Neutrophil (primary cell): ENCODE data around the gene NXN.

ENCODE experiments used
- H3K27ac ChIP-seq: fragments of 200-600 bp; sonication (generic); 2 replicates; pipeline ENCODE4 v1.5.1; 2016; ENCODE audit warnings: mild to moderate bottlenecking, moderate library complexity
- H3K27me3 ChIP-seq: fragments of 200-600 bp; sonication (generic); 2 replicates; pipeline ENCODE4 v1.6.0; 2016; ENCODE audit warnings: mild to moderate bottlenecking
- H3K36me3 ChIP-seq: fragments of 200-600 bp; sonication (generic); 2 replicates; pipeline ENCODE4 v1.5.1; 2017
- H3K4me1 ChIP-seq, 2 experiments: fragments of 200-600 bp in 1 of 2; sonication (generic) in 1 of 2; 1 replicate in 1 of 2; 2 replicates in 1 of 2; pipeline versions ENCODE4 v1.5.1 to v1.6.1; 2013 to 2016; ENCODE audit warnings: low read depth in 1 of 2, low read length in 1 of 2, mild to moderate bottlenecking in 1 of 2, moderate library complexity in 1 of 2; ENCODE audit not compliant: control insufficient read depth in 1 of 2, insufficient read depth in 1 of 2
- H3K4me3 ChIP-seq, 2 experiments: fragments of 200-600 bp in 1 of 2; sonication (generic) in 1 of 2; 1 replicate in 1 of 2; 2 replicates in 1 of 2; pipeline ENCODE4 v1.5.1; 2013 to 2016; ENCODE audit warnings: low read depth in 1 of 2, low read length in 1 of 2, mild to moderate bottlenecking in 1 of 2, moderate library complexity in 1 of 2
- H3K9me3 ChIP-seq: fragments of 200-600 bp; sonication (generic); 2 replicates; pipeline ENCODE4 v1.5.1; 2016
- CTCF ChIP-seq: fragments of 200-600 bp; sonication (generic); IDR thresholded peaks from 2 replicates; pipeline ENCODE4 v1.5.1; 2016; ENCODE audit warnings: antibody characterized with exemption

NXN gene

GRCh38 chr17:799261-799660 is 180.3 kb downstream of the NXN start:
- TF ChIP-seq CTCF, result no peak
- H3K9me3 ChIP-seq, result no peaks in the 10 kb centered on the region
- H3K27me3 ChIP-seq, result no peaks in the 10 kb centered on the region
- H3K27ac ChIP-seq, result no peak overlapping the region
- no peaks in the 10 kb centered on the region for H3K4me1 ChIP-seq
- no peak overlapping the region for H3K4me3 ChIP-seq
- H3K36me3 ChIP-seq, result no peaks in the 10 kb centered on the region

- Histone ChIP-seq H3K27ac (no peak overlapping the region), H3K4me3 (no peak overlapping the region), H3K36me3 (no peaks in the 10 kb centered on the region), H3K27me3 (no peaks in the 10 kb centered on the region), H3K4me1 (no peaks in the 10 kb centered on the region), H3K9me3 (no peaks in the 10 kb centered on the region)
- TF ChIP-seq CTCF, result no peak
Observed at GRCh38 chr17:798246-798645, 181.3 kb downstream of the NXN start.

GRCh38 chr17:797236-797840 is 182.2 kb downstream of the NXN start:
- peaks cover 7% of the 10 kb centered on the region for H3K36me3 ChIP-seq

GRCh38 chr17:796609-797008 is 183.0 kb downstream of the NXN start:
- H3K36me3 ChIP-seq, result peaks cover 13% of the 10 kb centered on the region
- no peaks in the 10 kb centered on the region for H3K9me3 ChIP-seq
- H3K4me1 ChIP-seq, result peaks cover 2 to 6% of the 10 kb centered on the region in 2 experiments
- no peaks in the 10 kb centered on the region for H3K27me3 ChIP-seq
- no peak overlapping the region for H3K4me3 ChIP-seq
- TF ChIP-seq CTCF, result no peak
- H3K27ac ChIP-seq, result no peak overlapping the region

More at GRCh38 chr17:797236-797840, 182.2 kb downstream of the NXN start:
- H3K27me3 ChIP-seq, result no peaks in the 10 kb centered on the region
- no peak overlapping the region for H3K4me3 ChIP-seq
- no peak overlapping the region for H3K27ac ChIP-seq
- H3K4me1 ChIP-seq, result peaks cover 0 to 3% of the 10 kb centered on the region in 2 experiments
- no peak for TF ChIP-seq CTCF
- H3K9me3 ChIP-seq, result no peaks in the 10 kb centered on the region

GRCh38 chr17:795721-796120 is 183.9 kb downstream of the NXN start:
- Histone ChIP-seq H3K4me1 (peaks cover 9 to 12% of the 10 kb centered on the region in 2 experiments), H3K27me3 (no peaks in the 10 kb centered on the region), H3K4me3 (no peak overlapping the region), H3K9me3 (no peaks in the 10 kb centered on the region), H3K27ac (no peak overlapping the region), H3K36me3 (peaks cover 13% of the 10 kb centered on the region)
- TF ChIP-seq CTCF, result no peak

- TF ChIP-seq CTCF, result no peak
- peaks cover 9 to 12% of the 10 kb centered on the region in 2 experiments for H3K4me1 ChIP-seq
- no peaks in the 10 kb centered on the region for H3K9me3 ChIP-seq
- no peaks in the 10 kb centered on the region for H3K27me3 ChIP-seq
- no peak overlapping the region for H3K27ac ChIP-seq
- H3K36me3 ChIP-seq, result peaks cover 14% of the 10 kb centered on the region
- H3K4me3 ChIP-seq, result no peak overlapping the region
Observed at GRCh38 chr17:795276-795675, 184.3 kb downstream of the NXN start.
